ENCODE measurements around the gene ASPM. TPM values are rescaled to one million over a fixed set of nuclear protein-coding genes. Genes with fewer than 3 reads are reported as not detected.

ASPM gene, protein sequence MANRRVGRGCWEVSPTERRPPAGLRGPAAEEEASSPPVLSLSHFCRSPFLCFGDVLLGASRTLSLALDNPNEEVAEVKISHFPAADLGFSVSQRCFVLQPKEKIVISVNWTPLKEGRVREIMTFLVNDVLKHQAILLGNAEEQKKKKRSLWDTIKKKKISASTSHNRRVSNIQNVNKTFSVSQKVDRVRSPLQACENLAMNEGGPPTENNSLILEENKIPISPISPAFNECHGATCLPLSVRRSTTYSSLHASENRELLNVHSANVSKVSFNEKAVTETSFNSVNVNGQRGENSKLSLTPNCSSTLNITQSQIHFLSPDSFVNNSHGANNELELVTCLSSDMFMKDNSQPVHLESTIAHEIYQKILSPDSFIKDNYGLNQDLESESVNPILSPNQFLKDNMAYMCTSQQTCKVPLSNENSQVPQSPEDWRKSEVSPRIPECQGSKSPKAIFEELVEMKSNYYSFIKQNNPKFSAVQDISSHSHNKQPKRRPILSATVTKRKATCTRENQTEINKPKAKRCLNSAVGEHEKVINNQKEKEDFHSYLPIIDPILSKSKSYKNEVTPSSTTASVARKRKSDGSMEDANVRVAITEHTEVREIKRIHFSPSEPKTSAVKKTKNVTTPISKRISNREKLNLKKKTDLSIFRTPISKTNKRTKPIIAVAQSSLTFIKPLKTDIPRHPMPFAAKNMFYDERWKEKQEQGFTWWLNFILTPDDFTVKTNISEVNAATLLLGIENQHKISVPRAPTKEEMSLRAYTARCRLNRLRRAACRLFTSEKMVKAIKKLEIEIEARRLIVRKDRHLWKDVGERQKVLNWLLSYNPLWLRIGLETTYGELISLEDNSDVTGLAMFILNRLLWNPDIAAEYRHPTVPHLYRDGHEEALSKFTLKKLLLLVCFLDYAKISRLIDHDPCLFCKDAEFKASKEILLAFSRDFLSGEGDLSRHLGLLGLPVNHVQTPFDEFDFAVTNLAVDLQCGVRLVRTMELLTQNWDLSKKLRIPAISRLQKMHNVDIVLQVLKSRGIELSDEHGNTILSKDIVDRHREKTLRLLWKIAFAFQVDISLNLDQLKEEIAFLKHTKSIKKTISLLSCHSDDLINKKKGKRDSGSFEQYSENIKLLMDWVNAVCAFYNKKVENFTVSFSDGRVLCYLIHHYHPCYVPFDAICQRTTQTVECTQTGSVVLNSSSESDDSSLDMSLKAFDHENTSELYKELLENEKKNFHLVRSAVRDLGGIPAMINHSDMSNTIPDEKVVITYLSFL (N-terminal part only)
- 2.5 and 12.3 TPM in 2 replicates for total RNA-seq

DNA sequence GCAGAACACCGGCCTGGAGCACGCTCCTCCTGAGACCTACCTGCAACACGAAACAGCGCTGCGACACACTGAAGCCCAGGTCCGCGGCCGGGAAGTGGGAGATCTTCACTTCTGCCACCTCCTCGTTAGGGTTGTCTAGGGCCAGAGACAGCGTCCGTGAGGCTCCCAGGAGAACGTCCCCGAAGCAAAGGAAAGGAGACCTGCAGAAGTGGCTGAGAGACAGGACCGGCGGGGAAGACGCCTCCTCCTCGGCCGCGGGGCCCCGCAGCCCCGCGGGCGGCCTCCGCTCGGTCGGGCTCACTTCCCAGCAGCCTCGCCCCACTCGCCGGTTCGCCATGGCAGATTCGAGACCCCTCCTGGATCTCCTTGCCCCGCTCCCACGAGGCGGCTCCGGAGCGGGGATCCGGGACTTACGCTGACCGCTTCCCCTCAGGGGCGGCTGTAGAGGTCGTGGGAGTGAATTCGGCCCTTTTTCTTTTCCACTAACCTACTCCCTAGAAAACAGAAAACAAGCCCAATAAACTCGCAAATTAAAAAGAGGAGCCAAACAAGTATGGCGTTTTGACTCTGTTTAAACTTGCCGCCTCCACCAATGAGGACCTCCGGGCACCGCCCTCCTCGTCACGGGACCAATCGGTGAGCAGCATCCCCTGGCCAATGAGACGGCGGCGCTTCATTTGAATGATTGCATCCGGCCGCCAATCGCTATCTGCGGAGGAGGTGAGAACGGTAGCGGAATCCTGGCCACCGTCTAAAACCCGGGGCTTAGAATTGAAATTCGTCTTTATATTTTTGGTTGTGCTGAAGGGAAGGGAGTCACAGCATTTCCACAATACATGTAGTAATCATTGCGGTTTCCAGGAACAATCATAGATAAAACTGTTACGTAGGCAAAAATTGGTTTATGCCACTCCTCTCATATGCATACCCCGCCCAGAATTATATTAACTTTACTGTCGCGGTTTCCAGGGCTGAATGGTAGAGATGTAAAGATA is at the start of gene ASPM:
Gene ASPM, minus strand, starts transcription at position 569 of the 995 bp plus-strand sequence. Its CDS starts 232 bp downstream, at position 337.
- peak; percentile 90 for DNase-seq (ENCODE audit: low read depth)

DNA sequence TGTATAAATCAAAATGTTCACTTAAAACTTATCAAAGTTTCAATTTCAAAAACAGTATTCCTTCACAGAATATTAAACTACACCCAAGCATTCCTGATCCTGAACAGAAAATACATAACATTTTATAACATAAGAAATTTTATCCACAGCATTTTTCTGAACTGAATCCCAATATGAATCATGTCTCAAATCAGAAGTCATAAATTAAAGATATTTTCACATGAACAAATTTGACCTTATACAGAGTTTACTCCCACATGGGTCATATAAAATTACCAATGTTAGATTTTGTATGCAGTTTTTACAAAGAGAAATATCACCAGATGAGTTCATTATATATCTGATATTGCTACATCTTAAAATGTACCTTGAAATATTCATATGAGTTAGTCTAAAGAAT is 48.6 kb upstream of the ASPM start:
- no peak for DNase-seq (ENCODE audit: low read depth)

DNA sequence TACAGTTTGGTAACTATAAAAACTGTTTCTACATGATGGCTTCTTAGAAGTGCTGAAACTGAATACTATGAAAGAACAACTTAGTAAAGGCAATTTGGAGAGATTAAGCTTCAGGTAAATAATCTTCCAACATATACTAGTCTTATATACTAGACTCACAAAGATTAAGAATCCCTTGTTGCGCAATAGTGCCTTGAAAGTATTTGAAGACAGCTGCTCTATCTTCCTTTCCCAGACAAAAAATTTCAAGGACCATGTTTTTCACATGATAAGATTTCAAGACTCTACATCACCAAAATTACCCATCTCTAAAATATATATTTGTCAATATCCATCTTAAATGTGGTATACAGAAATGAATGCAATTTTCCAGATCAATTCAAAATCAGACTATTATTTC is 37.7 kb upstream of the ASPM start:
- DNase-seq (ENCODE audit: low read depth) = no peak

DNA sequence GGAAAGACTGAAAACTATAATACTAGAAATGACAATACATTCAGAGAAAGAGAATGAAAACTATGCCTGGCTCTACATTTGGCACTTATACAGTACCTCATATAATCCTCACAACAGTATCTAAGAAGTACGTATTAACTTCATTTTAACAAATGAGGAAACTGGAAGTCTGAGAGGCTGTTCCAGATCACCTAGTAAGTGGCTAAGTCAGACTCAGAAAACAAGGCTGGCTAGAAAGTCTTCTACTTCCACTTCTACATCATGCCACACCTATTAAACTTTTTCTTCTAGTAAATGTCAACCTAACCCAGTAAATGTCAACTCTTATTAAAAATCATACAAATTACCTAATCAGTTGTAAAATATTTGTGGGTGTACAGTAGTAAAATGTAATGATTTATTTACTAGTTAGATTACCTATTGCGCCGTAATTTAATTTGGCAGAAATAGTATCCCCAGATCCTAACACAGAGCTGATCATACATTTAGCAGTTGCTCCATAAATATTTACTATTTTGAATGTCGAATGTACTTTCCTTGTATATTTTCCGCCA is 36.8 kb upstream of the ASPM start:
- DNase-seq (ENCODE audit: low read depth) = no peak

DNA sequence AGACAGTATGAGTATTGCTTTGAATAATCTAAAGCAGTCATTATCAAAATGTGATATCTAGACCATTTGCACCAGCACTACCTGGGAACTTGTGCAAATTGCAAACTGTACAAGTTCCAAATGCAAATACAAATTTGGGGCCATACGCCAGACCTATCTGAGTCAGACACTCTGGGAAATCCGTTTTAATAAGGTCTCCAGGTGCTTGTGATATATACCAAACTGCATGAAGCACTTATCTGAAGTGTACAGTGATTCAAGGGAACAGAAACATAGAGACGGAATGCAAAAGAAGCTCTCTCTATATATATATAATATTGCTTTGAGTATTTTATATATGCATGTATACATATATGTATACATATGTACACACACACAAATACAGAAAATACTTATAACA is 36.2 kb upstream of the ASPM start:
- no peak for DNase-seq (ENCODE audit: low read depth)

DNA sequence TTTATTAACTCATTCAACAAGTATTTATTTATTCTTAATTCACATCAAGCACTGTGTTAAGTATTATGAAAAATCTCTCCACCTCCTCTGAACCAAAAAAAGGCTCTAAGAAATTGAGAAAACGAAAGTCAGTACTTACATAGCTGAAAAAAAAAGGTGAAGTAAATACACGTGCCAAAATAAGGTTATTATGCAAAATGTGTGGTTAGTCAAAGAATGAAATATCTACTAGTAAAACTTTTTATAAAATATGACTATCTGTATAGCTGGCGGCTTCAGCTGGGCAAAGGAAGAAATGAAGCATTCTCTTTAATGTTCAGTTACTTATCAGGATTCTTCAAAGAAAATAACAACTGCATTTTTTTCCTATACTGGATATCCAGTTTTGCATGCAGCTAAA is 35.5 kb upstream of the ASPM start:
- DNase-seq (ENCODE audit: low read depth) = no peak

DNA sequence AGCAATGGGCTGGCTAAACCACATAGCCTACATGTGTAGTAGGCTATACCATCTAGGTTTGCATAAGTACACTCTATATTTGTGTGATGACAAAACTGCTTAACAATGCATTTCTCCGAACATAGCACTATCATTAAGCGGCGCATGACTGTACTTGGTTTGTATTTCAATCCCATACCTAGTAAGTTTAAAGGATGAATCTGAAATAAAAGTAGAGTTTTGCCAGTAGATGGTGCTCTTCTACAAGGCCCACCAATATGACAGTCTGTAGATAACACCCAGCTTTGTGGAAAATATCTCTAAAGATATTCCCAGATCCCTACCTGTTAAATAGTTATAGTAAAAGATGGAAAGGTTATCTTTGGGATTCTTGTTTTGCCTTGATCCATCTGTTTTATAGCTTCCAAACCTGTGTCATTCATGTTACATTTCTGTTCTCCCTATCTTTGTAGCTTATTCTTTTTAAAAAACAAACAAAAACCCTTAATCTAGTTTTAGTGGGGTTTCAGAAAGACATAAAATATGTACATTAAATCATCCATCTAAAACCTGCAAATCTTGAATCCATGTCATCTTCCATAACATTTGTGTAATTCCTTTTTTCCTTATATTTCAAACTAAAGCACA is 33.9 kb upstream of the ASPM start:
- DNase-seq (ENCODE audit: low read depth) = peak; percentile 63

DNA sequence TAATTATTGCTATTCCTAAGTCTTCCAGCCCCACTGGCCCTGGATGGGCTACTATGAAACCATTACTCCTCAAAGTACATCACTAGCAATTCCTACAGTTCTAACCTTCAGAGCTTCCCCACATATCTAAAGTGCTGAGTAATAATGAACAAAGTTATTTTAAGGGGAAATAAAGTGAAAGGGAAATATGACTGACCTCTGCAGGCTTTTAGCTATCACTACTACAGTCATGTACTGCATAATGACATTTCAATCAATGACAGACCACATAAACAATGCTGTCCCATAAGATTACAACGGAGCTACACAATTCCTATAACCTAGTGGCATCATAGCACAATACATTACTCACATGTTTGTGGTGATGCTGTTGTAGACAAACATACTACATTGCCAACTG is 32.5 kb upstream of the ASPM start:
- peak; percentile 59 for DNase-seq (ENCODE audit: low read depth)

DNA sequence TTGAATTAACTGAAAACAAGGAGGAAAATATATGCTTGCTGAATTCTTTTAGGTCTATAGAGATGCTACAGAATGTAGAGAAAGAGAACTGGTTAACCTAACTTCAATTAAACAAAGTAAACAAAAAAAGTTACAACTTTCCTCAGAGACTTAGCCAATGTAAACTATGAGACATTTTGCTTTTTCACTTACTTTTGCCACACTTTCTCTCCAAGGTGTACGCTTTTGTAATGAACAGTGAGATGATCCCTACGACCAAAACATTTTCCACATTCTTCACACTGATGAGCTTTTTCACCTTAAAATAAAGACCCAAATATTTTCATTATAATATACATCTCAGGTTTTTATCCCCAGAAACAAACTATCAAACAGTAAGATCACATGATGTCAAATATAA is 28.3 kb upstream of the ASPM start:
- DNase-seq (ENCODE audit: low read depth) = no peak

DNA sequence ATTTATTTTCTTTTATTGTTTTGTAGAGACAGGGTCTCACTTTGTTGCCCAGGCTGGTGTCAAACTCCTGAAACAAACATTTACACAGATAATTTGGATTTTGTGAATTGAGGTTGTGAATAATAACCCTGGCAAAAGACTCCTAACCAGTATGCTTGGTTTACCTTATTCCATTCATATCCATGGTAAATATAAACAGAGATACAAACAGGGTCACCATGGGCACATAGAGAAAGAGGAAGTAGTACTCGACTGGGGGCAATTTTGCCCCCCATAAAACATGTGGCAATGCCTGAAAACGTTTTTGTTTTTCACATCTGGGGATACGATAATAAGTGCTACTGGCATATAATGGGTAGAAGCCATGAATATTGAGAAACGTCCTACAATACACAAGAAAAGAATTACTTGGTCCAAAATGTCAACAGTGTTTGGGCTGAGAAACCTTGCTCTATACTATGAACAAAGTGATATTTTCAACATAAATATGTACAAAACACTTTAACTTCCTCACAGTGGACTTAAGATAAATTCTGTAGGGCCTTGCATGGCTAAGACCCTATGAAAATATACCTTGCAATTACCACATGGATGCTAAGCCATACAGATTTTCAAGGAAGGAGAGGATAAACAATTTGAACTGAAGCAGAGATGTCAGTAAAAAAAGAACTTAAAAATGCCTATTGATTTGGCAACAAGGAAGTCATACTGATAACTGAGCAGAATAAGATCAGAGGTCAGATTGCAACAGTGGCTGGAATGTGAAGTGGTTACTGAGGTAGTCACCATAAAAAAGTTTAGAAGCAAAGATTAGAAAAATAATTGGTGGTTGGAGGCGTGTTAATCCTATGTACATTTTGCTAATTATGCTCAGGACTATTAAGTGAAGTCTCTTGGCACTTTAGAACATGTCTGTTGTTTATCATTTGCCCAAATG is 27.4 kb upstream of the ASPM start:
- peak; percentile 77 for DNase-seq (ENCODE audit: low read depth)

DNA sequence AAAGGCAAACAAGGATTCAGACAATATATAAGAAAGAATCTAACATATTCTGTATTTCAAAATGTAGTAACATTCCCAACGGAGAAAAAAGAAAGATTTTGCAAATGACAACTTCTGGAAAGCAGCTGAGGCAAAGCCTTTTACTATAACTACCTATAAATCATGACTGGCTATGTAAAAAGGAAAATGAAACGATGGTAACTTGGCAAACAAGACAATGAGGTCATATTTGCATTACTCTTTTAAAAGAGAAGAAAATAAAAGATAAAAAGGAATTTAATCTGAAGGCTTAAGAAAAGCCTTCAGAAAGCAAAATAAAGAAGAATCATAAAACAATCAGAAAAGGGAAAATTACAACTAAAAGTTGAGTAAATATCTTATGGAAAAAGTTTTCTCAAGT is 25.1 kb upstream of the ASPM start:
- DNase-seq (ENCODE audit: low read depth) = no peak

DNA sequence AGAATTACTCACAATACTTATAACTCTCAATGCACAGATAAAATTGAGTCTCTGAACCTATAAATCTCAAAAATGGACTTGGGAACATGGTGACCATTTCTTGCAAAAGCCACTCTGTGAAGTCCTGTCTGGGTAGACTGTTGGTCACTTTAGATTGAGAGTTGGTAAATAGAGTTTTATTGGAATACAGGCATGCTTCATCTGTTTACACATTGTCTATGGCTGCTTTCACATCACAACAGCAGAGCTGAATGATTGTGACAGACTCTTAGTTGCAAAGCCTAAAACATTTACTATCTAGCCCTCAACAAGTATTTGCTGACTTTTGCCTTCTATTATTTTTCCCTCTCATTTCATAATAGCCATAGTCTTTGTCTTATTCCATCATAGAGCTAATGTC is 24.1 kb upstream of the ASPM start:
- no peak for DNase-seq (ENCODE audit: low read depth)

DNA sequence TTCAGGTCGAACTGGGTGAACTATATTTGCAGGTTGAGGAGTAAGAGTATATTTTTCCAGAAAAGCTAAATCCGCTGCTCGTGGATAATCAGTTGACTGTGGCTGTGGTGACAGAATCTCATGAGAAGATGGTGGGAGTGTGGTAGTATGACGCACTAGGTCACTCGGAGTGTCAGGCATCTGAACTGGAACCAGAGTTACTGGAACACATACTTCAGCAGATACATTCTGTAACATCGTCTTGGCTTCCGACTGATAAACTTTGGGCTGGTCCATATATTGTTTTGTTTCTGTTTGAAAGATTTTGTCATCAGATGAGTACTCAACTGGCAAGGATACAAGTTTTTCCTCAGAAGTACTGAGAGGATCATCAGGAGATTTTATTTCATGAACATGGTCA is 13.0 kb upstream of the ASPM start:
- no peak for DNase-seq (ENCODE audit: low read depth)

DNA sequence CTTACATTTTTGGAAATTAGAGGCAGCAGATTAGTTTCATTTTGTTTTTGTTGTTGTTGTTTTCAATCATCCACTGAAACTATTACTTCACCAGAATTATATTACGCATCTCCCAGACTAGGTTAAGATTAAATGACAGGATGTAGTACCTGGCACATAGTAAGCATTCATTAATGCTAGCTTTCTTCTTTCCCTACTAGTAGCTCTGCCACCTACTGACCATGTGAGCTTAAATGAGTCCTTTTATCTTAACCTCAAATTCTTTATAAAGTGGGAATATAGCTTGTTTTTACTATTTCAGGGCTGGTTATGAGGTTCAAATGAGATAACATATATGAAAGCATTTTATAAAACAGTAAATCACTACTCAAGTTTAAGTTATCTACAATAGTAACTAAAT is 10.2 kb upstream of the ASPM start:
- DNase-seq (ENCODE audit: low read depth) = no peak

DNA sequence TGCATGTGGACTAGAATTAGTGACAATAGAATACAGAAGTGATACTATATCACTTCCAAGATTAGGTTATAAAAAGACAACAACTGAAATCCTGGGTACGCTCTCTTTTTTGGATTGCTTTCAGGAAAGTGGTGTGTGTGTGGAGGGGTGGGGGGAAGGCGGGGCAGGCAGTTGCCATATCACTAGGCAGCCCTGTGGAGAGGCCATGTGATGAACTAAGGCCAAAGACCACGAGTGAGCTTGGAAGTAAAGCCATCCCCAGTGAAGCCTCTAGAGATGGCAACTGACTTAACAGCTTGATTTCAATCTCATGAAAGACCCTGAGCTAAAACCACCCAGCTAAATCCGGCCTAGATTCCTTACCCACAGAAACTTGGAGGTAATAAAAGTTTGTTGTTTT is 6.2 kb upstream of the ASPM start:
- no peak for DNase-seq (ENCODE audit: low read depth)

DNA sequence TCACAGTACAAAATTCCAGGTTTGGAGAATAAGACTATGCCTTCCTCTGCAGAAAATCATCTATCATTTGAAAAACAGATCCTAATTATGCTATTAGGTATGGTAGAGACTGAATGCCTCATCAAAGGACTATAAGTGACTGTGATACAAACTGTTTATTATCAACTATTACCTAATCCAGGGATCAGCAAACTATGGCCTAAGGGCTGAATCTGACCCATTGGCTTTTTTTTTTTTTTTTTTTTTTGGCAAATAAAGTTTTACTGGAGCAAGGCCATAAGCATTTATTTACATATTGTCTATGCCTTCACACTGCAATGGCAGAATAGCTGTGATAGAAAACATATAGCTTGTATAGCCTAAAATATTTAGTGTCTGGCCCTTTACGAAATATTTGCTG is 4.7 kb upstream of the ASPM start:
- DNase-seq (ENCODE audit: low read depth) = no peak

DNA sequence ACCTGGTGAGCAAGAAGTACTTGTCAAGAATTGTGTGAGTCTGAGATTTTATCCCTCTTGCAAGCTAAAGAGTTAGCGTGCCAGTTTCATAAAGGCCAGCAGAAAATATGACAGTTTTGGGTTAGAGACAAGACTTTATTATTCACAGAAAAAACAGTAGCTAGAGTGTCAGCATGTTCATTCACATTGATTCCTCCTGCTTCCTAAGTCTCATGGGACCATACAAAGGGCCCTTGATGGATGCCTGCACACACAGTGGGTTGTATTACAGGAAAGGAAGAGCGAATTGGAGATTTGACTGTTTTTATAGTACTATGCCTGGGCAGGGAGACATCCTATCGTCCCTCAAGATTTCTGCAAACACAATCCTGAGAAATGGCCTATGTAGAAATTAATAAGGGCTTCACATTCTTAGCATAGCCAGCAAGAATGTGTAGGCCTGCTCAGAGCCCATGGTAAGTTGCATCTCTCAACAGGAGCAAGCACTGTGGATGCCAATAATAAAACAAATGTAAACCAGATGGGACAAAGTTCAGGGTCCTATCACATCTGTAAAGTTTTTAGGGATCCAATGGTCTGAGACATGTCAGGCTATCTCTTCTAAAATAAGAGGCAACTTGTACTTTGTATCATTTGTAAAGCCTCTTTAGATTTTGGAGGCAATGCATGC is 4.0 kb upstream of the ASPM start:
- DNase-seq (ENCODE audit: low read depth) = no peak

DNA sequence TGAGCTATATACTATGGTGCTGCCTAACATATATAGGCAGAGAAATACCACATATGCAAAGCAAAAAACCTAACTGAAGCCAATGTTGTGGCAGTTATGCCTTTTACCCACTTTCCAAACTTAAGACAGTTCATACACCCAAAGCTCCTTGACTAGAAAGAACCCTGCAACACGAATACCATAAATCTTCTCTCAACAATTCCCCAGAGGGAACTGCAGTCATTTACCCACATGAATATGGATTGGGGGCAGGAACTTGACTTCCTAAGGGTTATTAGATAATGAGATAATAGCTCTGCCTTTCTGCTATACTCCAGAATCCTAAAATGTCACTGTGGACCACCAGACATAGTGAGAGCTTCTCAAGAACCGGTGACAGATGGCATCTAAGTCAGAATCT is 2.9 kb upstream of the ASPM start:
- DNase-seq (ENCODE audit: low read depth) = no peak

All from renal cortical epithelial cell (primary cell).